ENCODE measurements around the gene MMP25.
A peak's percentile ranks its signal among the peaks of the same experiment; 100 is the strongest.

Gene MMP25

GRCh38 chr16:3045758-3046640 lies at the start of gene MMP25:
MMP25 (plus strand) TSS chr16:3046561; CDS start chr16:3046918, 357 bp downstream.
- DNase-seq, result no peak

- DNase-seq, result no peak
These were observed 46.4 kb upstream of the MMP25 start for GRCh38 chr16:2999929-3000328.

GRCh38 chr16:3000540-3000939 lies 45.8 kb upstream of the MMP25 start:
- no peak for DNase-seq

- DNase-seq, result no peak
These were observed 45.0 kb upstream of the MMP25 start for GRCh38 chr16:3001316-3001715.

- peak; percentile 87 to 94 (median 90) for DNase-seq
These were observed 42.6 kb upstream of the MMP25 start for GRCh38 chr16:3003582-3004270.

- peak in 1 of 4 experiments; percentile 12 for DNase-seq
These were observed 42.0 kb upstream of the MMP25 start for GRCh38 chr16:3004319-3004718.

- DNase-seq, result no peak
These were observed 41.5 kb upstream of the MMP25 start for GRCh38 chr16:3004781-3005284.

GRCh38 chr16:3007059-3007956 lies 39.1 kb upstream of the MMP25 start:
- DNase-seq, result no peak

- DNase-seq, result no peak
These were observed 38.2 kb upstream of the MMP25 start for GRCh38 chr16:3007957-3008689.

- DNase-seq, result no peak
These were observed 37.7 kb upstream of the MMP25 start for GRCh38 chr16:3008690-3009037.

GRCh38 chr16:3009568-3010390 lies 36.6 kb upstream of the MMP25 start:
- no peak for DNase-seq

- DNase-seq, result no peak
These were observed 35.9 kb upstream of the MMP25 start for GRCh38 chr16:3010510-3010909.

GRCh38 chr16:3012246-3012645 lies 34.1 kb upstream of the MMP25 start:
- no peak for DNase-seq

GRCh38 chr16:3012828-3013420 lies 33.4 kb upstream of the MMP25 start, which contains the start of gene CLDN9:
CLDN9 (plus strand) TSS chr16:3012923; CDS start chr16:3013363, 440 bp downstream.
- peak in 1 of 4 experiments; percentile 17 for DNase-seq

GRCh38 chr16:3013491-3013951 lies 32.8 kb upstream of the MMP25 start:
- no peak for DNase-seq

GRCh38 chr16:3013998-3014690 lies 32.2 kb upstream of the MMP25 start:
- no peak for DNase-seq

GRCh38 chr16:3014971-3015370 lies 31.4 kb upstream of the MMP25 start:
- no peak for DNase-seq

- DNase-seq, result no peak
These were observed 30.4 kb upstream of the MMP25 start for GRCh38 chr16:3015865-3016521.

GRCh38 chr16:3017344-3017743 lies 29.0 kb upstream of the MMP25 start:
- DNase-seq, result no peak

Measured in activated naive CD4-positive, alpha-beta T cell (primary cell).